CD4-positive, alpha-beta T cell treated with Interferon alpha-2 for 1 hour (primary cell): Measurements from ENCODE around the gene GPAM.
"Not testable (repeated sequence)": the region's sequence is repeated elsewhere in the genome, so short reads cannot be mapped to it uniquely, and the experiment has no call there.

Experiments
- DNase-seq, 2 donors: peaks; one replicate each; pipeline ENCODE4 v3.0.0-alpha.2; 2020 to 2022

The GPAM gene

GRCh38 chr10:112215342-112215774, 31.8 kb upstream of the GPAM start:
- DNase-seq = no peak

GRCh38 chr10:112214298-112214926, 30.8 kb upstream of the GPAM start:
- DNase-seq = no peak

GRCh38 chr10:112213836-112214235, 30.3 kb upstream of the GPAM start:
- no peak for DNase-seq

- DNase-seq = no peak
These were observed 29.7 kb upstream of the GPAM start for GRCh38 chr10:112213098-112213823.

- no peak for DNase-seq
These were observed 27.1 kb upstream of the GPAM start for GRCh38 chr10:112210666-112211065.

- no peak for DNase-seq
These were observed 26.1 kb upstream of the GPAM start for GRCh38 chr10:112209684-112210131.

- DNase-seq = no peak
These were observed 25.4 kb upstream of the GPAM start for GRCh38 chr10:112208997-112209396.

- DNase-seq = no peak
These were observed 24.7 kb upstream of the GPAM start for GRCh38 chr10:112208292-112208691.

GRCh38 chr10:112203328-112204076, 19.9 kb upstream of the GPAM start:
- no peak for DNase-seq

GRCh38 chr10:112202561-112203241, 19.1 kb upstream of the GPAM start:
- DNase-seq = no peak

- no peak for DNase-seq
These were observed 18.5 kb upstream of the GPAM start for GRCh38 chr10:112202076-112202475.

- DNase-seq = no peak
These were observed 17.8 kb upstream of the GPAM start for GRCh38 chr10:112201334-112201733.

GRCh38 chr10:112200259-112200658, 16.7 kb upstream of the GPAM start:
- not testable (repeated sequence) for DNase-seq

GRCh38 chr10:112197662-112198061, 14.1 kb upstream of the GPAM start:
- not testable (repeated sequence) for DNase-seq

- DNase-seq = no peak
These were observed 11.7 kb upstream of the GPAM start for GRCh38 chr10:112195224-112195623.

- no peak for DNase-seq
These were observed 8.2 kb upstream of the GPAM start for GRCh38 chr10:112191791-112192190.

GRCh38 chr10:112191041-112191590, 7.6 kb upstream of the GPAM start:
- no peak for DNase-seq

GRCh38 chr10:112189465-112189864, 5.9 kb upstream of the GPAM start:
- no peak for DNase-seq

- no peak for DNase-seq
These were observed 4.0 kb upstream of the GPAM start for GRCh38 chr10:112187527-112187926.

- no peak for DNase-seq
These were observed 2.4 kb upstream of the GPAM start for GRCh38 chr10:112185959-112186358.

- no peak for DNase-seq
These were observed 814 bp upstream of the GPAM start for GRCh38 chr10:112184379-112184778.

GRCh38 chr10:112184052-112184371, 447 bp upstream of the GPAM start:
- DNase-seq = no peak

GRCh38 chr10:112182784-112183328, 709 bp downstream of the GPAM start:
- DNase-seq = peak in 1 of 2 donors; percentile 5
